ENCODE measurements around the gene CDH6. TPM values are rescaled to one million over a fixed set of nuclear protein-coding genes. Genes with fewer than 3 reads are reported as not detected.

The CDH6 gene
- total and polyA plus RNA-seq, 10 donors, result 0.11 to 2.7 (median 0.60) TPM

GRCh38 chr5:31221001-31221400, 27.5 kb downstream of the CDH6 start:
- H3K36me3 ChIP-seq, result no peaks in the 10 kb centered on the region
- no peaks in the 10 kb centered on the region for H3K9me3 ChIP-seq
- no peaks in the 10 kb centered on the region for H3K27me3 ChIP-seq (replicated peaks in 1 of 7)
- intact Hi-C loops (cut with DNase I; ENCODE audit: low total_unique reads), result no loop called here
- DNase-seq, result no peak
- no peak overlapping the region for H3K4me3 ChIP-seq
- no peak overlapping the region for H3K27ac ChIP-seq
- TF ChIP-seq CTCF (IDR thresholded peaks at IDR 0.05 in 8 of 11, conservative IDR thresholded peaks at IDR 0.05 in 3 of 11) (no peak), POLR2A (IDR thresholded peaks at IDR 0.05) (no peak), POLR2AphosphoS5 (IDR thresholded peaks at IDR 0.05) (no peak)
- 51 to 70% (median 63%) methylated on average over 3 of the region's 3 CpGs for WGBS, 5 donors
- no peaks in the 10 kb centered on the region for H3K4me1 ChIP-seq

- no peak for DNase-seq
- 91 to 94% (median 93%) methylated on average over 5 of the region's 5 CpGs for WGBS, 5 donors
Observed at GRCh38 chr5:31225118-31225517, 31.6 kb downstream of the CDH6 start.

GRCh38 chr5:31225613-31226012, 32.1 kb downstream of the CDH6 start:
- Histone ChIP-seq H3K4me1 (no peaks in the 10 kb centered on the region), H3K36me3 (no peaks in the 10 kb centered on the region), H3K9me3 (no peaks in the 10 kb centered on the region), H3K27me3 (replicated peaks in 1 of 7) (no peaks in the 10 kb centered on the region), H3K27ac (no peak overlapping the region), H3K4me3 (no peak overlapping the region)
- no peak for TF ChIP-seq CTCF (IDR thresholded peaks at IDR 0.05 in 8 of 11, conservative IDR thresholded peaks at IDR 0.05 in 3 of 11)
- no peak for TF ChIP-seq POLR2A (IDR thresholded peaks at IDR 0.05)
- TF ChIP-seq POLR2AphosphoS5 (IDR thresholded peaks at IDR 0.05), result no peak
- no peak for DNase-seq
- WGBS, 5 donors, result 90 to 96% (median 95%) methylated on average over 3 of the region's 3 CpGs
- intact Hi-C loops (cut with DNase I; ENCODE audit: low total_unique reads), result no loop called here

More at GRCh38 chr5:31225118-31225517, 31.6 kb downstream of the CDH6 start:
- Histone ChIP-seq H3K4me1 (no peaks in the 10 kb centered on the region), H3K27ac (no peak overlapping the region), H3K36me3 (no peaks in the 10 kb centered on the region), H3K4me3 (no peak overlapping the region), H3K9me3 (no peaks in the 10 kb centered on the region), H3K27me3 (replicated peaks in 1 of 7) (no peaks in the 10 kb centered on the region)
- intact Hi-C loops (cut with DNase I; ENCODE audit: low total_unique reads), result no loop called here
- no peak for TF ChIP-seq CTCF (IDR thresholded peaks at IDR 0.05 in 8 of 11, conservative IDR thresholded peaks at IDR 0.05 in 3 of 11)

- no peaks in the 10 kb centered on the region for H3K27me3 ChIP-seq (replicated peaks in 1 of 7)
- no peak overlapping the region for H3K4me3 ChIP-seq
- TF ChIP-seq POLR2AphosphoS5 (IDR thresholded peaks at IDR 0.05), result no peak
- no peak for TF ChIP-seq POLR2A (IDR thresholded peaks at IDR 0.05)
- no peak for TF ChIP-seq CTCF (IDR thresholded peaks at IDR 0.05 in 8 of 11, conservative IDR thresholded peaks at IDR 0.05 in 3 of 11)
- no peak overlapping the region for H3K27ac ChIP-seq
- no peak for DNase-seq
- 73 to 88% (median 82%) methylated on average over 5 of the region's 5 CpGs for WGBS, 5 donors
- H3K36me3 ChIP-seq, result no peaks in the 10 kb centered on the region
- intact Hi-C loops (cut with DNase I; ENCODE audit: low total_unique reads), result no loop called here
- no peaks in the 10 kb centered on the region for H3K9me3 ChIP-seq
- H3K4me1 ChIP-seq, result peaks cover 0 to 4% (median 0%) of the 10 kb centered on the region in 6 donors
Observed at GRCh38 chr5:31226651-31227050, 33.2 kb downstream of the CDH6 start.

Data from spleen (tissue), 11 donors.